NT2/D1 (cell line): ENCODE data around the gene NT5DC1.
A peak's percentile ranks its signal among the peaks of the same experiment; 100 is the strongest.
"Not testable (repeated sequence)": the region's sequence is repeated elsewhere in the genome, so short reads cannot be mapped to it uniquely, and the experiment has no call there.

ENCODE experiments used
- DNase-seq: peaks from one replicate; pipeline ENCODE4 v3.0.0-alpha.2; 2011; ENCODE audit warnings: low read depth, low spot score
- H3K27me3 ChIP-seq: 2 replicates; pipeline ENCODE4 v1.6.0; 2011; ENCODE audit warnings: mild to moderate bottlenecking; ENCODE audit not compliant: insufficient read length, insufficient read depth
- H3K36me3 ChIP-seq: 2 replicates; pipeline ENCODE4 v1.6.1; 2011; ENCODE audit warnings: mild to moderate bottlenecking, low read length, mixed read lengths; ENCODE audit not compliant: insufficient read depth, insufficient read length
- H3K4me1 ChIP-seq: 2 replicates; pipeline ENCODE4 v1.5.1; 2011; ENCODE audit not compliant: insufficient read depth, insufficient read length
- H3K4me3 ChIP-seq: 2 replicates; pipeline ENCODE4 v1.5.1; 2011; ENCODE audit warnings: low read depth; ENCODE audit not compliant: insufficient read length
- H3K9ac ChIP-seq: 2 replicates; pipeline ENCODE4 v1.6.0; 2011; ENCODE audit warnings: low read depth; ENCODE audit not compliant: insufficient read length
- H3K9me3 ChIP-seq: 2 replicates; pipeline ENCODE4 v1.5.1; 2011; ENCODE audit warnings: mild to moderate bottlenecking, low read length; ENCODE audit not compliant: insufficient read depth
- SUZ12 ChIP-seq: IDR thresholded peaks from 2 replicates; pipeline ENCODE4 v1.6.1; 2011; ENCODE audit not compliant: insufficient read length, insufficient read depth; ENCODE audit errors: extremely low read depth
- YY1 ChIP-seq: IDR thresholded peaks from 2 replicates; pipeline ENCODE4 v1.6.1; 2011; ENCODE audit not compliant: insufficient read length, insufficient read depth
- ZNF274 ChIP-seq: IDR thresholded peaks from 2 replicates; pipeline ENCODE4 v1.6.1; 2011; ENCODE audit warnings: mild to moderate bottlenecking, low read depth, low read length

Gene NT5DC1

GRCh38 chr6:116283191-116283590 lies 182.5 kb downstream of the NT5DC1 start:
- Histone ChIP-seq H3K4me1 (no peaks in the 10 kb centered on the region), H3K4me3 (no peak overlapping the region), H3K9ac (no peak overlapping the region), H3K27me3 (no peaks in the 10 kb centered on the region), H3K9me3 (no peaks in the 10 kb centered on the region), H3K36me3 (peaks cover 9% of the 10 kb centered on the region)
- no peak for TF ChIP-seq ZNF274
- TF ChIP-seq SUZ12: no peak
- DNase-seq: no peak

DNA sequence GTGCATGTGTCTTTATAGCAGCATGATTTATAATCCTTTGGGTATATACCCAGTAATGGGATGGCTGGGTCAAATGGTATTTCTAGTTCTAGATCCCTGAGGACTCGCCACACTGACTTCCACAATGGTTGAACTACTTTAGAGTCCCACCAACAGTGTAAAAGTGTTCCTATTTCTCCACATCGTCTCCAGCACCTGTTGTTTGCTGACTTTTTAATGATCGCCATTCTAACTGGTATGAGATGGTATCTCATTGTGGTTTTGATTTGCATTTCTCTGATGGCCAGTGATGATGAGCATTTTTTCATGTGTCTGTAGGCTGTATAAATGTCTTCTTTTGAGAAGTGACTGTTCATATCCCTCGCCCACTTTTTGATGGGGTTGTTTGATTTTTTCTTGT lies 184.3 kb downstream of the NT5DC1 start:
- H3K9ac ChIP-seq, DNase-seq, H3K4me3 ChIP-seq, H3K9me3 ChIP-seq, H3K27me3 ChIP-seq, H3K4me1 ChIP-seq, H3K36me3 ChIP-seq: not testable (repeated sequence)

DNA sequence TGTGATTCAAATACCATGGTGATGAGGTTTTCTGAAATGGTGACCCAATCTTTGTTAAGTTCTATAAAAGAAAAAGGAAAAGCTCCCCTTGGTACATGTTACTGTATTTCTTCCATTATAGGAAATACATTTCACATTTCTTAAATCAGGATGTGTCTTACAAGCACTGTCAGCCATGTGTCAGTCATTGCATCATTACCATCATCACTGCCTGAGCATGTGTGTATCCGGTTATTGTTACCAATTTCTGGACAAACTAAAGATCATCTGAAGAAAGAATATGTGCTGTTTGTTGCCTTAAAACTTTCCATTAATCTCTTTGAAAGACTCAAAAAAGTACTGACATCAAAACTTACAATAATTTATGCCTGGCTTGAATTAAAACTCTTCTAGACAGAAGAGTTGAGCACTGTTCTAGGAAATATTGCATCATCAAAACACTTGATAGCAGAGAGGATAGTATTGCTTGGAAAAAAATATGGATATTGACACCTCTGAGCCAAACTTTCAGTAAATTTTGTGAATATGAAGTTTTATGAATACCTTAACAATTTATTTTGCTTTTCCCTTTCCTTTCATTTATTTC lies 186.2 kb downstream of the NT5DC1 start:
- TF ChIP-seq SUZ12 (no peak), ZNF274 (no peak), YY1 (no peak)
- Histone ChIP-seq H3K4me3 (no peak overlapping the region), H3K36me3 (no peaks in the 10 kb centered on the region), H3K9ac (no peak overlapping the region), H3K9me3 (no peaks in the 10 kb centered on the region), H3K27me3 (no peaks in the 10 kb centered on the region), H3K4me1 (no peaks in the 10 kb centered on the region)
- no peak for DNase-seq

DNA sequence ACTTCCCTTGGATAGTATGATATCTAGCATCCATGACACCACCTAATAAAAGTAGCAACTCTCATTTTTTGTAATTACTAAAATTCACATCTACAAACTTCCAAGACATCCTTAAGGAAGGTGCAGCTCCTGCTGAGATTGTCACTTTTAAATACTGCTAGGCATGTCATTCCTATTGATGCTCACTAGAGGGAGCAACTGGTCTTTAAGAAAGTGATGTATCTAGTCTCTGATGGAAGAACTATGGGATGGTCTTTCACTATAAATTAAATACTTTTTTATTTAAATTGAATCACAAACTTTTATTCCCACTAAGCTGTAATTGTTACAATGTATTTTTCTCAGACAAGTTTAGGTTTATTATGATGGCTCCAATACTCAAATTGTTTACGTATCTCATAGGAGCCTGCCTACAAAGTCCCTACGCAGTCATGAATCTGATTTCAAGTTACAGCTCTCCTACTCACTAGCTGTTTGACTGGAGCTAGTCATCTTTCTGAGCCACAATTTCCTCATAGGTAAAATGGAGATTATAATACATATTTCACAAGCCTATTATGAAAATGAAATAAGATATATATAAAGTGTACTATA lies 187.1 kb downstream of the NT5DC1 start:
- H3K4me3 ChIP-seq: no peak overlapping the region
- DNase-seq: peak; percentile 18
- H3K4me1 ChIP-seq: no peaks in the 10 kb centered on the region
- no peaks in the 10 kb centered on the region for H3K36me3 ChIP-seq
- TF ChIP-seq ZNF274: no peak
- no peak for TF ChIP-seq YY1
- TF ChIP-seq SUZ12: no peak
- H3K27me3 ChIP-seq: no peaks in the 10 kb centered on the region
- H3K9me3 ChIP-seq: no peaks in the 10 kb centered on the region
- H3K9ac ChIP-seq: no peak overlapping the region

GRCh38 chr6:116289876-116290275 lies 189.2 kb downstream of the NT5DC1 start:
- DNase-seq: no peak
- Histone ChIP-seq H3K9me3 (no peaks in the 10 kb centered on the region), H3K36me3 (no peaks in the 10 kb centered on the region), H3K4me1 (no peaks in the 10 kb centered on the region), H3K27me3 (no peaks in the 10 kb centered on the region), H3K9ac (no peak overlapping the region), H3K4me3 (no peak overlapping the region)
- TF ChIP-seq ZNF274 (no peak), YY1 (no peak), SUZ12 (no peak)

GRCh38 chr6:116290799-116291198 lies 190.1 kb downstream of the NT5DC1 start:
- Histone ChIP-seq H3K4me3 (no peak overlapping the region), H3K36me3 (no peaks in the 10 kb centered on the region), H3K9ac (no peak overlapping the region), H3K9me3 (no peaks in the 10 kb centered on the region), H3K4me1 (no peaks in the 10 kb centered on the region), H3K27me3 (no peaks in the 10 kb centered on the region)
- DNase-seq: no peak
- TF ChIP-seq YY1 (no peak), ZNF274 (no peak), SUZ12 (no peak)

DNA sequence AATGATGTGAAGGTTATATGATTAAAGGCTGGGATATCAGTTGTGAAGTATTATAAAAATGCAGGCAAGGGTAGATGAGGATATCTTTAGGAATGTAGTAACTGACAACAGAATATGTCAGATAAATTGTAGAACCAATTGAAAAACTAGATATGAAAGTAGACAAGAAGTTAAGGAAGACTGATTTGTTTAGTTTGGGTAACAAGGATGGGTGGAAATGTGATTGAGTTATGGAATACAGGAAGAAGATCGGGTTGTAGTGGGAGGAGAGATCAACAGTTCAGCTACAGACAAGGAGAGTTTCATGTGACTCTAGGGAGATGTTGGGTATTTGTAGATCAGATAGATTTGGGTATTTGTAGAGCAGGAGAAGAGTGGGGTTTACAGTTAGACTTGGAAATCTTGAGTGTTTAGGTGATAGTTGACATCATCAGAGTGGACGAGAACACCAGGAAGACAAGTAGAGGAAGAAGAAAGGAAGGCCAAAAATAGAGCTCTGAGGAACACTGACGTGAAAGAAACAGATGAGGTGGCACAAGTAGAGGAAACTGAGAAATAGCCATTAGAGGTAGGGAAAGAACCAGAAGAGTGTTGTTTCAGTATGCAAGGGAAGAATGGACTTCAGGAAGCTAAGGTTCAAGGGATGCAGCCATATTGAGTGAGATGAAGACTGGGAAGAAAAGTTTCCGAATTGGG lies 191.2 kb downstream of the NT5DC1 start:
- H3K36me3 ChIP-seq: no peaks in the 10 kb centered on the region
- TF ChIP-seq ZNF274 (no peak), SUZ12 (no peak), YY1 (no peak)
- no peaks in the 10 kb centered on the region for H3K9me3 ChIP-seq
- no peaks in the 10 kb centered on the region for H3K4me1 ChIP-seq
- no peak for DNase-seq
- H3K4me3 ChIP-seq: no peak overlapping the region
- no peak overlapping the region for H3K9ac ChIP-seq
- no peaks in the 10 kb centered on the region for H3K27me3 ChIP-seq
